IMR-90 (cell line): Measurements from ENCODE around the gene NR5A1. TPM values are rescaled to one million over a fixed set of nuclear protein-coding genes. Genes with fewer than 3 reads are reported as not detected.

ENCODE experiments used
- ATAC-seq: fragments of 200-7000 bp; cut with Tn5 transposase; 2 replicates; pipeline ENCODE4 v1.9.1; 2020; ENCODE audit warnings: low read depth, mild to moderate bottlenecking, moderate library complexity
- BruUV-seq: library from RNA; stranded (reverse); fragments of 400-500 nt; replicated peaks from 2 replicates; lab custom pipeline; 2021; lab: Mats Ljungman, UMichigan
- CTCF ChIA-PET: fragments of 300-600 bp; formaldehyde crosslinking; extraction: SDS; loops from one replicate; lab custom pipeline; 2021; ENCODE audit warnings: antibody characterized with exemption; lab: Yijun Ruan, JAX
- POLR2A ChIA-PET: fragments of 300-600 bp; sonication (Branson Sonifier 250); formaldehyde crosslinking; loops from one replicate; lab custom pipeline; 2022; ENCODE audit warnings: antibody characterized with exemption; ENCODE audit not compliant: unreplicated experiment; lab: Charles Lee
- DNase-seq: peaks from one replicate; pipeline ENCODE4 v3.0.0; 2013
- H2AFZ ChIP-seq: replicated peaks from 2 replicates; pipeline ENCODE3; 2013; ENCODE audit warnings: low read length, mild to moderate bottlenecking; ENCODE audit not compliant: poor library complexity
- H2AK5ac ChIP-seq: 2 replicates; pipeline ENCODE4 v1.6.1; 2013; ENCODE audit warnings: low read depth, low read length, inconsistent platforms
- H2AK9ac ChIP-seq: replicated peaks from 2 replicates; pipeline ENCODE3; 2013; ENCODE audit warnings: mild to moderate bottlenecking, low read depth, low read length, moderate library complexity; ENCODE audit not compliant: poor library complexity
- H2BK120ac ChIP-seq: 2 replicates; pipeline ENCODE4 v1.6.1; 2013; ENCODE audit warnings: low read depth, low read length, inconsistent platforms
- H2BK15ac ChIP-seq: 3 replicates; pipeline ENCODE4 v1.6.1; 2013; ENCODE audit warnings: low read depth, low read length, inconsistent platforms
- H2BK20ac ChIP-seq: 2 replicates; pipeline ENCODE4 v1.6.1; 2013; ENCODE audit warnings: low read depth, mild to moderate bottlenecking, inconsistent platforms, low read length, moderate library complexity
- H2BK5ac ChIP-seq: 2 replicates; pipeline ENCODE4 v1.6.1; 2013; ENCODE audit warnings: mild to moderate bottlenecking, low read depth, low read length, inconsistent platforms; ENCODE audit not compliant: poor library complexity, severe bottlenecking
- H3K14ac ChIP-seq: replicated peaks from 2 replicates; pipeline ENCODE4 v1.6.1; 2013; ENCODE audit warnings: low read depth, low read length, inconsistent platforms
- H3K18ac ChIP-seq: 2 replicates; pipeline ENCODE4 v1.6.1; 2013; ENCODE audit warnings: low read depth, low read length, control low read depth
- H3K23ac ChIP-seq: 2 replicates; pipeline ENCODE4 v1.6.1; 2013; ENCODE audit warnings: low read depth, low read length, inconsistent platforms
- H3K27ac ChIP-seq: 2 replicates; pipeline ENCODE4 v1.5.1; 2013; ENCODE audit warnings: mild to moderate bottlenecking, control low read depth, low read length; ENCODE audit not compliant: insufficient read depth
- H3K27me3 ChIP-seq: 2 replicates; pipeline ENCODE4 v1.6.1; 2013; ENCODE audit warnings: low read length; ENCODE audit not compliant: control insufficient read depth, insufficient read depth
- H3K36me3 ChIP-seq: 2 replicates; pipeline ENCODE4 v1.6.1; 2013; ENCODE audit warnings: low read length, mixed read lengths; ENCODE audit not compliant: control insufficient read depth, insufficient read depth
- H3K4ac ChIP-seq: 2 replicates; pipeline ENCODE4 v1.6.1; 2013; ENCODE audit warnings: low read depth, low read length, inconsistent platforms
- H3K4me1 ChIP-seq: 2 replicates; pipeline ENCODE4 v1.6.1; 2013; ENCODE audit warnings: low read length, mixed read lengths; ENCODE audit not compliant: control insufficient read depth, insufficient read depth
- H3K4me2 ChIP-seq: 2 replicates; pipeline ENCODE4 v1.6.1; 2013; ENCODE audit warnings: low read depth, mild to moderate bottlenecking, control low read depth, low read length, moderate library complexity
- H3K4me3 ChIP-seq: 2 replicates; pipeline ENCODE4 v1.5.1; 2013; ENCODE audit warnings: low read depth, mild to moderate bottlenecking, control low read depth, low read length, moderate library complexity; ENCODE audit not compliant: insufficient read depth
- H3K56ac ChIP-seq: 2 replicates; pipeline ENCODE4 v1.6.1; 2013; ENCODE audit warnings: low read length, inconsistent platforms; ENCODE audit not compliant: insufficient read depth; ENCODE audit errors: extremely low read depth
- H3K79me1 ChIP-seq, 2 experiments: 2 replicates each; pipeline ENCODE4 v1.6.1; 2013; ENCODE audit warnings: low read length in 2 of 2, inconsistent platforms in 1 of 2, low read depth in 1 of 2
- H3K9ac ChIP-seq: 2 replicates; pipeline ENCODE4 v1.6.1; 2013; ENCODE audit warnings: low read depth, low read length, control low read depth
- H3K9me1 ChIP-seq: 2 replicates; pipeline ENCODE4 v1.6.1; 2013; ENCODE audit warnings: low read length, inconsistent platforms; ENCODE audit not compliant: insufficient read depth
- H3K9me3 ChIP-seq: 2 replicates; pipeline ENCODE4 v1.6.1; 2013; ENCODE audit warnings: low read length; ENCODE audit not compliant: control insufficient read depth, insufficient read depth
- H4K20me1 ChIP-seq: 2 replicates; pipeline ENCODE4 v1.6.1; 2013; ENCODE audit warnings: low read length, inconsistent platforms; ENCODE audit not compliant: insufficient read depth
- H4K5ac ChIP-seq: 2 replicates; pipeline ENCODE4 v1.6.1; 2013; ENCODE audit warnings: mild to moderate bottlenecking, low read depth, low read length, control low read depth
- H4K8ac ChIP-seq, 2 experiments: 2 replicates each; pipeline ENCODE4 v1.6.1; 2013; ENCODE audit warnings: low read depth in 2 of 2, low read length in 2 of 2, control low read depth in 1 of 2, inconsistent platforms in 1 of 2
- H4K91ac ChIP-seq: 2 replicates; pipeline ENCODE4 v1.6.1; 2013; ENCODE audit warnings: low read depth, low read length, inconsistent platforms; ENCODE audit not compliant: insufficient read depth
- BHLHE40 ChIP-seq: fragments of 150-350 bp; IDR thresholded peaks from 2 replicates; pipeline ENCODE4 v1.6.1; 2016; ENCODE audit warnings: mild to moderate bottlenecking, low read depth, low read length
- CHD1 ChIP-seq: IDR thresholded peaks from 2 replicates; pipeline ENCODE4 v1.6.1; 2012; ENCODE audit warnings: low read depth, low read length, improper control_type of control experiment
- FOS ChIP-seq: fragments of 150-350 bp; IDR thresholded peaks from 2 replicates; pipeline ENCODE4 v1.6.1; 2016; ENCODE audit warnings: low read depth, low read length
- MAFK ChIP-seq: IDR thresholded peaks from 2 replicates; pipeline ENCODE4 v1.6.1; 2012; ENCODE audit warnings: low read depth, low read length, improper control_type of control experiment
- MAZ ChIP-seq: IDR thresholded peaks from 2 replicates; pipeline ENCODE4 v1.6.1; 2012; ENCODE audit warnings: low read depth, mild to moderate bottlenecking, low read length, improper control_type of control experiment, moderate library complexity, borderline replicate concordance
- MXI1 ChIP-seq: IDR thresholded peaks from 2 replicates; pipeline ENCODE4 v1.6.1; 2012; ENCODE audit warnings: low read depth, mild to moderate bottlenecking, low read length, moderate library complexity, borderline replicate concordance
- SMC3 ChIP-seq: fragments of 150-350 bp; IDR thresholded peaks from 2 replicates; pipeline ENCODE4 v1.6.1; 2016; ENCODE audit warnings: low read depth, mild to moderate bottlenecking, antibody characterized with exemption, low read length, moderate library complexity
- WGBS, 2 experiments: methylation state at CpG; one replicate each; pipeline versions ENCODE4 v1.1.5 to v1.1.7; 2013; ENCODE audit warnings: missing lambda C conversion rate in 2 of 2; ENCODE audit not compliant: insufficient read length in 1 of 2; ENCODE audit errors: extremely low coverage in 2 of 2; 5-methylcytosine and 5-hydroxymethylcytosine counted together
- dilution Hi-C: fragments of 300-500 bp; cut with HindIII; formaldehyde crosslinking; loops from one replicate; pipeline ENCODE4 v1.14.3; 2018; ENCODE audit warnings: low sequenced_read_pairs; ENCODE audit not compliant: unreplicated experiment
- in situ Hi-C: fragments of 300-500 bp; cut with MboI; formaldehyde crosslinking; loops from 3 replicates; pipeline ENCODE4 v1.14.3; 2019; ENCODE audit warnings: low sequenced_read_pairs, inconsistent platforms, mixed read lengths
- intact Hi-C: fragments of 100-400 bp; cut with micrococcal nuclease; formaldehyde crosslinking; loops from 2 replicates; pipeline ENCODE4 v1.10.0; 2022
- polyA plus RNA-seq, 3 experiments: library from polyadenylated mRNA; depleted of rRNA; stranded (reverse); fragments of >200 nt; gene quantifications; 2 replicates each; pipeline ENCODE4 v1.2.3, GENCODE V29; 2012; ENCODE audit warnings: low replicate concordance in 1 of 3
- total RNA-seq: library from RNA; depleted of rRNA; stranded (reverse); fragments of >200 nt; gene quantifications from 2 replicates; pipeline ENCODE4 v1.2.3, GENCODE V29; 2012
- TF ChIP-seq, protein P1 (sequence below): fragments of 150-350 bp; IDR thresholded peaks from 2 replicates; pipeline ENCODE4 v1.6.1; 2017; ENCODE audit warnings: mild to moderate bottlenecking, antibody characterized with exemption, low read length, low read depth
- TF ChIP-seq, protein P2 (sequence below): conservative IDR thresholded peaks from 2 replicates; pipeline ENCODE4 v1.5.1; 2012; ENCODE audit warnings: mild to moderate bottlenecking, low read depth, low read length, improper control_type of control experiment

The NR5A1 gene
- total and polyA plus RNA-seq, 2 of the 4 experiments (the other 2 are of a cell fraction) = not detected

DNA sequence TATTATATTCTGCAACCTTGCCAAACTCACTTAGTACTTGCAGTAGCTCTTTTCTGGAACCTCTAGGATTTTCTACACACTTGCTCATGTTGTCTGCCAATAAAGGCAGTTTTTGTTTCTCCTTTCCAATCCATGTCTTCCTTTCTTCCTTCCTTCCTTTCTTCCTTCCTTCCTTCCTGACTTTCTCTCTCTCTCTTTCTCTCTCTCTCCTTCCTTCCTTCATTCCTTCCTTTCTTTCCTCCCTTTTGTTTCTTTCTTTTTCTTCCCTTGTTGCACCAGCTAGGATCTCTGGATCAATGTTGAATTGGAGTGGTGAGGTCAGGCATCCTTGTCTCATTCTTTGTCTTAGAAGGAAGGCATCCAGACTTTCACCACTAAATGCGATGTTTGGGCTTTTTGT lies 44.5 kb downstream of the NR5A1 start:
- Histone ChIP-seq H3K36me3 (no peaks in the 10 kb centered on the region), H4K91ac (no peak overlapping the region), H3K27me3 (peaks cover 34% of the 10 kb centered on the region), H3K79me1 (no peaks in the 10 kb centered on the region), H3K4me2 (no peak overlapping the region), H2BK15ac (no peak overlapping the region), H3K9ac (no peak overlapping the region), H3K4me1 (no peaks in the 10 kb centered on the region), H3K27ac (no peak overlapping the region), H4K5ac (no peak overlapping the region), H2AK9ac (no peak overlapping the region), H2BK20ac (no peak overlapping the region), H2BK120ac (no peak overlapping the region), H4K20me1 (no peaks in the 10 kb centered on the region), H3K18ac (no peak overlapping the region), H2AFZ (no peak overlapping the region), H3K4ac (no peak overlapping the region), H3K9me1 (0 out of 2 replicates have a peak, but pooled peaks cover 2% of the 10 kb centered on the region), H3K4me3 (no peak overlapping the region), H2AK5ac (no peak overlapping the region), H4K8ac (no peak overlapping the region), H3K56ac (no peak overlapping the region), H3K14ac (no peak overlapping the region), H3K23ac (no peak overlapping the region), H3K9me3 (peaks cover 2% of the 10 kb centered on the region; the same call in 1 of the 2 replicates), H2BK5ac (no peak overlapping the region)
- DNase-seq (no peak), ATAC-seq (no peak)
- intact Hi-C loops = no loop called here
- ChIA-PET POLR2A (no interaction called here), CTCF (no interaction called here)
- TF ChIP-seq MAFK = no peak
- no peak for TF ChIP-seq CHD1
- TF ChIP-seq FOS = no peak
- TF ChIP-seq, protein P1, sequence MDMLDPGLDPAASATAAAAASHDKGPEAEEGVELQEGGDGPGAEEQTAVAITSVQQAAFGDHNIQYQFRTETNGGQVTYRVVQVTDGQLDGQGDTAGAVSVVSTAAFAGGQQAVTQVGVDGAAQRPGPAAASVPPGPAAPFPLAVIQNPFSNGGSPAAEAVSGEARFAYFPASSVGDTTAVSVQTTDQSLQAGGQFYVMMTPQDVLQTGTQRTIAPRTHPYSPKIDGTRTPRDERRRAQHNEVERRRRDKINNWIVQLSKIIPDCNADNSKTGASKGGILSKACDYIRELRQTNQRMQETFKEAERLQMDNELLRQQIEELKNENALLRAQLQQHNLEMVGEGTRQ = no peak
- TF ChIP-seq SMC3 = no peak
- TF ChIP-seq MAZ = no peak
- no peak for TF ChIP-seq MXI1
- no peak for TF ChIP-seq BHLHE40
- TF ChIP-seq, protein P2, sequence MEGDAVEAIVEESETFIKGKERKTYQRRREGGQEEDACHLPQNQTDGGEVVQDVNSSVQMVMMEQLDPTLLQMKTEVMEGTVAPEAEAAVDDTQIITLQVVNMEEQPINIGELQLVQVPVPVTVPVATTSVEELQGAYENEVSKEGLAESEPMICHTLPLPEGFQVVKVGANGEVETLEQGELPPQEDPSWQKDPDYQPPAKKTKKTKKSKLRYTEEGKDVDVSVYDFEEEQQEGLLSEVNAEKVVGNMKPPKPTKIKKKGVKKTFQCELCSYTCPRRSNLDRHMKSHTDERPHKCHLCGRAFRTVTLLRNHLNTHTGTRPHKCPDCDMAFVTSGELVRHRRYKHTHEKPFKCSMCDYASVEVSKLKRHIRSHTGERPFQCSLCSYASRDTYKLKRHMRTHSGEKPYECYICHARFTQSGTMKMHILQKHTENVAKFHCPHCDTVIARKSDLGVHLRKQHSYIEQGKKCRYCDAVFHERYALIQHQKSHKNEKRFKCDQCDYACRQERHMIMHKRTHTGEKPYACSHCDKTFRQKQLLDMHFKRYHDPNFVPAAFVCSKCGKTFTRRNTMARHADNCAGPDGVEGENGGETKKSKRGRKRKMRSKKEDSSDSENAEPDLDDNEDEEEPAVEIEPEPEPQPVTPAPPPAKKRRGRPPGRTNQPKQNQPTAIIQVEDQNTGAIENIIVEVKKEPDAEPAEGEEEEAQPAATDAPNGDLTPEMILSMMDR = no peak
- dilution Hi-C loops = no loop called here
- in situ Hi-C loops = no loop called here
- 60% methylated on average over 1 of the region's 1 CpG; no CpG with 5 or more reads in 1 of the 2 experiments for WGBS, 2 experiments
- no TSS peak for BruUV-seq
